B cell (primary cell): ENCODE data around the gene AZU1. TPM values are rescaled to one million over a fixed set of nuclear protein-coding genes. Genes with fewer than 3 reads are reported as not detected.

Experiments used
- ATAC-seq: fragments of 200-7000 bp; cut with Tn5 transposase; one replicate; pipeline ENCODE4 v1.10.0; 2021; ENCODE audit warnings: low read depth, mild to moderate bottlenecking, moderate number of reproducible peaks, moderate library complexity
- CTCF ChIA-PET: fragments of 350-600 bp; sonication (Branson Sonifier 250); formaldehyde crosslinking; loops from one replicate; lab custom pipeline; 2021; ENCODE audit warnings: antibody characterized with exemption, inconsistent platforms; lab: Charles Lee
- POLR2A ChIA-PET: fragments of 350-600 bp; sonication (Branson Sonifier 250); formaldehyde crosslinking; loops from one replicate; lab custom pipeline; 2021; ENCODE audit warnings: antibody characterized with exemption; lab: Charles Lee
- DNase-seq: peaks from one replicate; pipeline ENCODE4 v3.0.0; 2013
- H2AFZ ChIP-seq: 2 replicates; pipeline ENCODE4 v1.6.1; 2012; ENCODE audit warnings: mild to moderate bottlenecking, low read depth, low read length; ENCODE audit not compliant: insufficient read depth, poor library complexity, severe bottlenecking
- H3K27ac ChIP-seq, 2 donors: 1 replicate in 1 of 2; 2 replicates in 1 of 2; pipeline ENCODE4 v1.5.1; 2012 to 2013; ENCODE audit warnings: low read length in 2 of 2, mild to moderate bottlenecking in 2 of 2, moderate library complexity in 1 of 2
- H3K27me3 ChIP-seq, 4 experiments: fragments of 200-600 bp in 1 of 4; sonication (generic) in 1 of 4; replicated peaks in 1 of 4; 1 replicate in 2 of 4; 2 replicates in 2 of 4; pipeline versions ENCODE4 v1.6.1 to v1.7.0; 2013 to 2016; ENCODE audit warnings: low read length in 3 of 4, mild to moderate bottlenecking in 2 of 4, mixed read lengths in 1 of 4, moderate library complexity in 1 of 4; ENCODE audit not compliant: insufficient read depth in 4 of 4, control insufficient read depth in 3 of 4; ENCODE audit errors: control extremely low read depth in 1 of 4
- H3K36me3 ChIP-seq, 2 experiments: replicated peaks in 1 of 2; 1 replicate in 1 of 2; 2 replicates in 1 of 2; pipeline versions ENCODE4 v1.6.1 to v1.7.1; 2013; ENCODE audit warnings: low read length in 1 of 2; ENCODE audit not compliant: insufficient read depth in 2 of 2, control insufficient read depth in 1 of 2; ENCODE audit errors: control extremely low read depth in 1 of 2, extremely low read depth in 1 of 2
- H3K4me1 ChIP-seq, 2 donors: fragments of 200-600 bp in 1 of 2; sonication (generic) in 1 of 2; 1 replicate in 1 of 2; 2 replicates in 1 of 2; pipeline versions ENCODE4 v1.5.1 to v1.6.1; 2013 to 2017; ENCODE audit warnings: low read length in 2 of 2; ENCODE audit not compliant: control insufficient read depth in 2 of 2, insufficient read depth in 2 of 2
- H3K4me2 ChIP-seq: replicated peaks from 2 replicates; pipeline ENCODE3; 2012; ENCODE audit warnings: mild to moderate bottlenecking, low read depth, low read length; ENCODE audit not compliant: poor library complexity, severe bottlenecking
- H3K4me3 ChIP-seq, 5 experiments: fragments of 200-600 bp in 1 of 5; sonication (generic) in 1 of 5; 1 replicate in 3 of 5; 2 replicates in 2 of 5; pipeline versions ENCODE4 v1.5.1 to v1.7.0; 2011 to 2016; ENCODE audit warnings: low read length in 4 of 5, mild to moderate bottlenecking in 4 of 5, low read depth in 2 of 5, control low read depth in 1 of 5, moderate library complexity in 1 of 5; ENCODE audit not compliant: insufficient read depth in 1 of 5; ENCODE audit errors: control extremely low read depth in 1 of 5, extremely low read depth in 1 of 5
- H3K79me2 ChIP-seq: fragments of 200-600 bp; sonication (generic); one replicate; pipeline ENCODE4 v1.6.0; 2016; ENCODE audit warnings: low read length; ENCODE audit not compliant: control insufficient read depth, insufficient read depth
- H3K9ac ChIP-seq: fragments of 200-600 bp; sonication (generic); 2 replicates; pipeline ENCODE4 v1.6.1; 2017; ENCODE audit warnings: mild to moderate bottlenecking, low read length, moderate library complexity
- H3K9me3 ChIP-seq, 3 donors: one replicate each; pipeline versions ENCODE4 v1.6.1 to v1.7.1; 2013; ENCODE audit warnings: low read length in 2 of 3; ENCODE audit not compliant: control insufficient read depth in 2 of 3, insufficient read depth in 1 of 3; ENCODE audit errors: control extremely low read depth in 1 of 3
- H4K20me1 ChIP-seq: 2 replicates; pipeline ENCODE4 v1.6.0; 2012; ENCODE audit warnings: mild to moderate bottlenecking, low read length; ENCODE audit not compliant: insufficient read depth, control insufficient read depth, poor library complexity, severe bottlenecking
- H3K27ac Mint-ChIP-seq: one replicate; pipeline ENCODE4 v1.8.0; 2021; ENCODE audit warnings: mixed read lengths
- H3K27me3 Mint-ChIP-seq: one replicate; pipeline ENCODE4 v1.8.0; 2021; ENCODE audit warnings: mixed read lengths
- H3K4me1 Mint-ChIP-seq: one replicate; pipeline ENCODE4 v1.8.0; 2021; ENCODE audit warnings: mixed read lengths
- H3K4me3 Mint-ChIP-seq: one replicate; pipeline ENCODE4 v1.8.0; 2021; ENCODE audit warnings: mixed read lengths
- H3K9me3 Mint-ChIP-seq: one replicate; pipeline ENCODE4 v1.8.0; 2022; ENCODE audit warnings: mixed read lengths; ENCODE audit not compliant: insufficient read depth
- CTCF ChIP-seq: fragments of 200-600 bp; IDR thresholded peaks from one replicate; pipeline ENCODE4 v1.8.0; 2022; ENCODE audit warnings: antibody characterized with exemption, mild to moderate bottlenecking
- WGBS: methylation state at CpG from one replicate; pipeline ENCODE4 v1.1.5; 2013; ENCODE audit warnings: missing lambda C conversion rate; ENCODE audit not compliant: insufficient coverage; 5-methylcytosine and 5-hydroxymethylcytosine counted together
- intact Hi-C: fragments of 100-400 bp; cut with micrococcal nuclease; formaldehyde crosslinking; loops from one replicate; pipeline ENCODE4 v1.10.0; 2022
- polyA plus RNA-seq: library from polyadenylated mRNA; depleted of rRNA; stranded (reverse); fragments of >200 nt; gene quantifications from 2 replicates; pipeline ENCODE4 v1.2.3, GENCODE V29; 2012
- total RNA-seq, 2 donors: library from RNA; stranded (reverse); fragments of 120-200 nt in 1 of 2; gene quantifications; 1 replicate in 1 of 2; 2 replicates in 1 of 2; pipeline versions ENCODE4 v1.2.3 to v1.2.4, GENCODE V29; 2013 to 2022

The AZU1 gene
- total and polyA plus RNA-seq, 2 donors (not counting 1 experiment from before 2014, with no cell fraction given) = 0.13 to 0.44 TPM

GRCh38 chr19:850221-850978 lies 22.8 kb downstream of the AZU1 start:
- no peak for DNase-seq
- no peaks in the 10 kb centered on the region for H3K79me2 ChIP-seq
- CTCF ChIA-PET = interaction anchor here (0.9 to 1.6 kb wide), 3 partner anchors 13 to 73 kb away, joined by 3 to 6 read pairs (median 5); no protein-coding TSS in a partner anchor

More at GRCh38 chr19:850221-850978, 22.8 kb downstream of the AZU1 start:
- Histone ChIP-seq H3K9me3 (peaks cover 0 to 13% (median 0%) of the 10 kb centered on the region in 3 donors), H3K27me3 (peaks cover 0 to 62% (median 15%) of the 10 kb centered on the region in 4 experiments), H4K20me1 (no peaks in the 10 kb centered on the region), H3K9ac (no peak overlapping the region), H3K4me1 (no peaks in the 10 kb centered on the region), H3K4me3 (no peak overlapping the region), H2AFZ (no peak overlapping the region), H3K4me2 (no peak overlapping the region), H3K27ac (no peak overlapping the region), H3K36me3 (no peaks in the 10 kb centered on the region)
- intact Hi-C loops = no loop called here
- Mint-ChIP-seq H3K27ac (no peak overlapping the region), H3K4me1 (peaks cover 3% of the 10 kb centered on the region), H3K9me3 (no peaks in the 10 kb centered on the region), H3K4me3 (no peak overlapping the region), H3K27me3 (peaks cover 25% of the 10 kb centered on the region)
- TF ChIP-seq CTCF = no peak
- 27% methylated on average over 20 of the region's 28 CpGs for WGBS
- no peak for ATAC-seq
- POLR2A ChIA-PET = no interaction called here
